Measurements from ENCODE around the gene SGMS2.

The SGMS2 gene

DNA sequence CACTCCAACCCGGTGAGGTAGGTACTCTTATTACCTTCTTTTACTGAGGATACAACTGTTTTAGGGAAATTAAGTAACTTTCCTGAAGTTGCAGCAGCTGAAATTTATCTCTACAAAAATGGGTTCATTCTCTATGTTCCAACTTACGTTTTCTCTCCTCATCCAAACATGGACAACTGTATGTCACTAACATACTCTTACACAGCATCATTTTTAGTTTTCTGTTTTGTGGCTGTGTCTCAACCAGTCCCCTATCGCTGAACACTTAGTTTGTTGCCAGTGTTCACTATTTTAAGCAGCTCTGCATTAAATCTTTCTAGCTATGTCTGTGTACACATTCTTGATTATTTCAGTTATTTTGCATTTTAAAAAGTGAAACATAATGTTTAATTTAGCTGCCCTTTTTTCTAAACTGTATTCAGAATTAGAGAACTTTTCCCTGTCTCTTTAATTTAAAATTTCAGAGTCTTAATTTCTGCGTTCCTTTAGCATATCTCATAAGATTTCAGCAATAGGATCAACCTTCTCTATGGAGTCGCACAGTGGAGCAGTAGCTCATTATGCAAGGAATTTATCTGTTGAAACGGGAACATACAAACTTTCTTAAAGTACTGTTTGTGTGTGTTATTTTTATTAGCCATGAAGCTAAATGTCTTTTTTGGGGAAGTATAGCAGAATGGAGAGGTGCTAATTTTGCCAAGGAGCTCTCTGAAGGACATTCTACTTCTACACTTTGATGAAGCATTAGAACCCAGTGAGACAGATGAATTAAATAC, 3.8 kb downstream of the SGMS2 start:
- DNase-seq (ENCODE audit: extremely low read depth in 1 of 2, low read depth in 1 of 2) = no peak

DNA sequence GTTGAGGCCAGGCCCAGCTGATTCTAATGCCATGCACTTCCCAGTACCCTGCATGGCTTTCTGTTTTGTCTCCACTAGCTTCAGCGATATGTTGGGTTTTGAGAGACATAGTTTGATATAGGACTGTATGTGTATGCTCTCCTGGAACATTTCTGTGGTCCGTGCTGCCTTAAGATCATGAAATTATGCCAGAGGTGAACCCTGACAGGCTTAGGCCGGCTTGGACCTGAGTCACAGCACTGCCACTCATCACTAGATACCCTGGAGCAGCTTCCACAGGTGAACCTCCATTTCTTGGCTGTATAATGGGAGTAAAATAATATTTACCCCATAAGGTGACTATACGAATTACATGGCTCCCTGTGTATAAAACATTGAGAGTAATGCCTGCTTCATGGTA, 6.4 kb downstream of the SGMS2 start:
- no peak for DNase-seq (ENCODE audit: extremely low read depth in 1 of 2, low read depth in 1 of 2)

DNA sequence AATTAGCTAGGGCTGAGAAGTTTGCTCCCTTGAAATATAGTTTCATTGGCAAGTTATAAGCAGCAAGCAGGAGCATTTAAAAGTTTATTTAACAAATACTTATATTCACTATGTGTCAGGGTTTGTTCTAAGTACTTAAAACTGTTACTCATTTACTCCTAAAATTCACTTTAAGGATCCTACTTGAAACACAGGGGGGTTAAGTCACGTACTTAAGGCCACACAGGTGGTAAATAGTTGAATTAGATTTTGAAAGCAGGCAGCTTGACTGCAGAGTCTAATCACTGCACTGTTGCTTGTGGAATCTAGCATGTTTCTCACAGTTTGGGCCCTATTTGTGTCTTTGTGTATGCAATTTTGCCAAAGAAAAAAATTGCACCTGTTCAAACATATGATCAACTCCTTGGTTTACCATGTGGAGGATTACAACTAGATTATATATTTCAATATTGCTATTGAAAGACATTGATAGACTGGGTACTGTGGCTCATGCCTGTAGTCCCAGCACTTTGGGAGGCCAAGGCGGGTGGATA, 7.6 kb downstream of the SGMS2 start:
- DNase-seq (ENCODE audit: extremely low read depth in 1 of 2, low read depth in 1 of 2) = no peak

DNA sequence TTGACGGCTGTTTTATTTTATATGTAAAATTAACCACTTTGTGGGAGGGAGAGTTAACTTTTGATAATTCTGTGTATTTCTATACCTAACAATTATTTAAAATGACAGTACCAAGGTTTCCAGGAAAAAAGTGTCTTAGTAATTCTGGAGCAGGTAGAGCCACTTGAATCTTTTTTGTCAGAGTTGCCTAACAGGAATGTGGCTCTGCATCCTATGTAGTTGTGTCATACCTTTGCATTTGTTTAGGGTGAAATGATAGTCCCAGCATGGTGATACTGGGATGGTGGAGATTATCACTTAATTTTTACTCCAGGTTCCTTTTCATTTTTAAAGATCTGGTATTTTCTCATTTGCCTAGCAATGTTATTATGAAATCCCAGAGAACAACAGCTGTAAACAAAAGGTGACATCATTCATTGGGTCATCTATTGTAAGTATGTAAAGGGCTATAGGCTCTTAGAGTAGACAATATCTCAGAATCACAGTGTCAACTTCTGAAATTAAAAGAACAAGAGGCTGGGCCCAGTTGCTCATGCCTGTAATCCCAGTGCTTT, 9.6 kb downstream of the SGMS2 start:
- DNase-seq (ENCODE audit: extremely low read depth in 1 of 2, low read depth in 1 of 2) = no peak

DNA sequence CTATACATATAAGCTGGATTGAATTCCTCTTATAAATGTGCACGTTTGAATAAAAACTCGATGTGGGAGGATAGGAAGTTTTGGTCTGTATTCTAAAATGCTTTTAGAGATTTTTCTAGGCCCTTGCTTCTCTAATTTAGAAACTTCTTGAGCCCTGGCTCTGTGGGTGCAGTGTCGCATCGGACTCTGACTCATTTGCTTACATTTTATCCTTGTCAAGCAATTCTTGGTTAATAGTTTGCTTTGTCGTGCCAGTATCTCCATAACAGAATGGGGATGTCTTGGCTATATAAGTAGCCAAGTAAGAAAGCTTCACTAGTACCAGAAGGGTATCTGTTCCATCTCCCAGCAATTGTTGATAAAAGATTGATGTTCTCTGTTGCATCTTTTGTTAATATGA, 10.7 kb downstream of the SGMS2 start:
- DNase-seq (ENCODE audit: extremely low read depth in 1 of 2, low read depth in 1 of 2) = no peak

DNA sequence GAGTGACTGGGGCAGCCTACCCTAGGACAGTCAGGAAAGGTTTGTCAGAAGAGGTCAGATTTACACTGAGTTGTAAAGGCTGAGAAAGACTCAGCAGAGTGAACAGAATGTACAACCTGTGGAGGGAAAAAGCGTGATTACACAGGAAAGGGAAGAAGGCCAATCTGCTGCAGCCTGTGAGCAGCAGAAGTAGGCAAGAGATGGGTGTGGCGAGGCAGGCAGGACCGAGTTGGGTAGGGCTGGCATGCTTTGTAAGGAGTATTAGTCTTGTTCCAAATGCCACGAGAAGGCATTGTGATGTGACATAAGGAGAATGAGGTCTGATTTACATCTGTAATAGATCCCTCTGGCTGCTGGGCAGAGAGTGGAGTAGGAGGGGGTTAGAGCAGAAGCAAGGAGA, 12.6 kb downstream of the SGMS2 start:
- no peak for DNase-seq (ENCODE audit: extremely low read depth in 1 of 2, low read depth in 1 of 2)

DNA sequence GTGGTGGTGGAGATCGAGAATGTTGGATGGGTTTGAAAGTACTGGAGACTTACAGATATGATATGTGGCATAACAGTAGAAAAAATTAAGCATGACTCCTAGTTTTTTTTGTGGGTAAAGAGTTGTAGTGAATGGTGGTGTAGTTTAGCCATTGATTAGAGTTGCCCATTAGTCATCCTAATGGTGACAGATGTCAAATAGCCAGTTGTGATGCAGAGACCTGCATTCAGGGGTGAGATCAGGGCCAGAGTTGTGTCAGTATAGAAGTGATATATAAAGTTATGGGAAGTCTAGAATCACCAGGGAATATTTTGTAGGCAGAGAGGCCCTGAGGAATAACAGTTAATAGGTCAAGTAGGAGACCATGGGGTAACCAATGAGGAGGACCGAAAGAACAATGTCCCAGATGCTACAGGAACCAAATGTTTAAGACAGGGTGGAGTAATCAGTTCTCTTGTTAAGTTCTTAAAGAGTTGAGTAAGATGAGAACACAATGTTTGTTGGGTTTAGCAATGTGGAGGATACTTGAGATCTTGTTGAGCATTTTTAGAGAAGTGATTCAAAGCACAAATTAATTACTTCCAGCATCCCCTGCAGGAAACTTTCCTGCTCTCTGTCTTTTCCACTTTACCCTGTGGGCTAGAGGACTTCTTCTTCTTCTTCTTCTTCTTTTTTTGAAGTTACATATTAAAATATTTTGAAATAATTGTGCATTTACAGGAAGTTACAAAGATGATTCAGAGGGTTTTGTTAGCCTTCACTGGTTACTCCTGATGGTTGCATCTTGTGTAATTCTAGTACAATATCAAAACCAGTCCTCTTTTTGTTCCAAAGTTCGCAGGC, 13.3 kb downstream of the SGMS2 start:
- DNase-seq (ENCODE audit: extremely low read depth in 1 of 2, low read depth in 1 of 2) = no peak

DNA sequence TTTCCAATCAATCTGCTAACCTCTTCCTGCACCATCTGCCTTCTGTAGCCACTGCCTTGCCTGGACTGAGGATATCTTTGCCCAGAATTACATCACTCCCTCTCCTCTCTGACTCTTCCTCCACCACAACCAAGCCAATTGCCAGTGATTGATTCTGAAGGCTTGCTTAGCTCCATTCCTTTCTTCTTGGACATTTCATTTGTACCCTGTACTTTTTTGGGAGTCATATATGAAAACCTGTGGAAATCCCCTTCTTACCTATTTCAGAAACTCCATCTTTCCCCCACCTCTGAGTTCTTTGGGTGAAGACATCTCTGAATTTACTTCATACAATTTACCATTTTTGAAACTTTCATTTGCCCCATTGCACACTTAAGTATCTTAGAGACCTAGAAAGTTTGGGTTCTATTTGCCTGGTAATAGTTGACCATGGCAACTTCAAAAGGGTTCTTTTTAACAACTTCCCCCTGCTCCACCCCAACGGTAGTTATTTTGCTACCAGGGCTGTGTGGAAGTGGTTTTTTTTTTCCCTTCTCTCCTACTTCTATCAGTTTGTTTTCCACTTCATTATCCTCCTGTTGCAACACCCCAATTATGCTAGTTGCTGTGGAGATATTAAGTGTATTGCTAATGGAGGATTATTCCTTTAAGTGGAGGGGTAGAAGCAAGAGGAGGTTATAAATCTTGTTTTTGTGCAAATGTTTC, 14.3 kb downstream of the SGMS2 start:
- no peak for DNase-seq (ENCODE audit: extremely low read depth in 1 of 2, low read depth in 1 of 2)

DNA sequence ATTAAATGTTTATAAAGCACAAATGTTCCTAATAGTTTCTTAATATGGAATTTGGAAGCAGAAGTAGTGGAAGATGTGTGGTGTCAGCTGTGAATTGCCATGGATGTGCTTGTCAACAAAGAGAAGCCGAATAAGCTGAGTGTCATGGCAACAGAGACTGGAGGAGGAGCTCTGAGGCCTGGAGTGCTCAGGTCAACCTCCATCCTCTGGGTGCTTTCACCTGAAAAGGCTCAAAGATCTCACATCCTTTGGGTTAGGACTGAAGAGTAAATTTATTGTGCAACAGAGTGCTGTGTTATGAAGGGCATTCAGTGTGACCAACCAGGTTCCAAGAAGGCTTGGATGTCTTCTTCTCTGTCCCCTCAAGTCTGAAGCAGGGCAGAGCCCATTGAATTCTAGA, 18.7 kb downstream of the SGMS2 start:
- no peak for DNase-seq (ENCODE audit: extremely low read depth in 1 of 2, low read depth in 1 of 2)

DNA sequence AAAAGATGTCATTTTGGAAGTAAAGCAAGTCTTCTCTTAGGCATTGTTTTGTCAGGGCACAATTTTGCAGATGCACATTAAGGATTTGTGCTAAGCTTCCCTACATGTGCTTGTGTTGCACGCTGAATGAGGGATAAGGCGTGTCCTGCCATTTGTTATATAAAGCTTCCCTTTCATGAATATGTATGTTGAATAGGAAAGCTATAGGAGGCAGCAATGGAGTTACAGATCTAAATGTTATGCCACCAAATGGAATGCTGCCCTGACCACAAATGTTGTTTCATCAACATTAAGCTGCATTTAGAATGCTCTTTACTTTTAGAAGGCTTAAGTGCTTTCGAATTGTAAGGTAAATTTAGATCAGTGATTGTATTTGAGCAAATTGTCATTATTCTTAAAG, 20.9 kb downstream of the SGMS2 start:
- no peak for DNase-seq (ENCODE audit: extremely low read depth in 1 of 2, low read depth in 1 of 2)

DNA sequence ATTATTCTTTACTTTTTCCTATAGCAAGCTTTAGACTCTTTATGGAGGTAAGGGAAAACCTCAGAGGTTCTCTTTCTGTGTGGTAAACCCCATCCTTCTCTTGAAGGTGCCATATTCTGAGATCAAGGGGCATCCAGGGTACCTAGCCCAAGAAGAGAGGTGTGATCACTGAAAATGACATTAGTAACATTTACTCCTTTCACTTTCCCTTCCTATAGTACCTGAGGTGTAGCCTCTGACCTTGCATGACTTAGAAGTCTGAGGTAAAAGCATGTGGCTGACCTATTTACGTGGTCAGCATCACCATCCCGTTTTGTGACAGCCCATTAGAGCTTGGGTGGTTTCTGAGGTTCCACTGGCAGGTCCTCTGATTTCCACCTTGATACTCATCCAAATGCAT, 25.7 kb downstream of the SGMS2 start:
- DNase-seq (ENCODE audit: extremely low read depth in 1 of 2, low read depth in 1 of 2) = no peak

DNA sequence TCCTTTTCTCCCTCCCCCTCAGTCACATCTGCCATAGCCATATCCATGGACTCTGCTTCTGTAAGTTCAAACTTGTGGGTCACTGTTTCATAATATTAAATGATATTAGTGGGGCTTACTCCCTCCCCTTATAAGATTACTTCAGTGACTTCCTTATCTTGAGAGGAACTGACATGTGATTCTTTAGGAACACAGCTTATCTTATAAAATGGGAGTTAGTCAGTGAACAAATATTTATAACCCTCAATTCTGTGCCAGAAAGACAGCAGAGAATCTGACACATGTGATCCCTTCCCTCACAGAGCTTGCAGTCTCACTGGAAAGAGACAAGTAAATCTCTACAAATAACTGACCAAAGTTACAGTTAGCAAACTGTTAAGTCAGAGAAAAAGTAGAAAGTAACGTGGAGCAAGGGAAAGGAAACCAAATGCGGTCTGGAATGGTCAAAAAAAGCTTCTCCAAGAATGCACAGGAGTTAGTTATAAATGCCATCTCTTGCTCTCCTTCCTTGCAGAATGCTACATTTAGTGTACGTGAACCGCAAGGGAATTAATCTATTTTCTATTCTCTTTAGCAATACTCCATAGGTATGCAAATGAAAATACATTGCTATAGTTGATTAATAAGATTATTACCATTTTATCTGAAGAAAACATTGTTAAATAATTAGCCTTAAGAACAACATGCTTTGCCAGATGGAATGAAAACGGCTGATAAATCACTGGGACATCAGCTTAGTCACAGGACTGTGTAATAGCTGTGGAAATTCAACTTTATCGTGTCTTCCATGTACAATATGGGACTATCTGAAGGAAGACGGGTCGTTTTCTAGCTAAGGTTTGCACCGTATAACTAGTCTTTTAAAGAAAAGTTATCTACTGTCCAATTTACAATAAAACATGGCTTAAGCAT, 29.0 kb downstream of the SGMS2 start:
- no peak for DNase-seq (ENCODE audit: extremely low read depth in 1 of 2, low read depth in 1 of 2)

DNA sequence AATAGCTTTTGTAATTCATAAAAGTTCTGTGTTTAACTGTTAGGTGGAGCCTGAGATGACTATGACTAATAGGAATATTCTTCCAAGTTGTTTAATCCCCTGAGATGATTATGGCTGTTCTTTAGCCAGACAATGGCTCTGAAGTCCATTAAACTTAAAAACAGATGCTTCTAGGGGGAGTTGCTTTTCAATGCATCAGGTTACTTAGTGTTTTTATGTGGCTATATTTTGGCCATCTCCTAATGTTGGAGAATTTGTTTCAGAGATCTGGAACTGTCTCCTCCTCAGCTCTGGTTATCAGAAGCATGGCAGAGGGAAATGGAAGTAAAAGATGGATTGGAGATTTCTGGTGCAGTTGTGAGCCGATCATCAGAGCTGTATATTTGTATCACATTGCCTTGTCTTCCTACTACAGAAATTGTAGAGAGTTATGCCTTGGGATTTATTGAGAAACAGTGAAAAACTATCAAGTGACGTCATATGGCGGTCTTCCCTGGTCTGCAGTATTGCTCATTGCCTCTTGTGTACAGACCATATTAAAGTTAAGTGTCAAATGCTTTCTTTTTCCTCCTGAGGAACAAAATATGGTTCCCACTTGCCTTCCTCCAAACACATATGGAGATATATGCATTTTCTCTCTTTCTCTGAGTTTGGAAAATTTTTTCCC, 29.8 kb downstream of the SGMS2 start:
- no peak for DNase-seq (ENCODE audit: extremely low read depth in 1 of 2, low read depth in 1 of 2)

DNA sequence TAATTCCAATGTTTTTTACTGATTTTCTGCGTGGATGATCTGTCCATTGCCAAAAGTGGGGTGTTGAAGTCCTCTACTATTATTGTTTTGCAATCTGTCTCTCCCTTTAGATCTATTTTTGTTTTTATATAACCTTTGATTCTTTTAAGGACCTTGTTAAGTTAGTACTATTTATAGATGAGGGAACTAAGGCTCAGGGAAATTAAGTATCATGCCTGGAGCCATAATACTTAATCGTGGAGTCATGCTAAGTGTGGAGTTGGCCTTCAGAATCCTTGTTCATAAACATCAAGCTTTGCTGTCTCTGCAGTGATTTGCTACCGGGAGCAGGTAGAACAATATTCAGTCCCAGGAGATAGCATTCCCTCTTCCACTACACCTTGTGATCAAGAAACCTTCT, 31.0 kb downstream of the SGMS2 start:
- no peak for DNase-seq (ENCODE audit: extremely low read depth in 1 of 2, low read depth in 1 of 2)

DNA sequence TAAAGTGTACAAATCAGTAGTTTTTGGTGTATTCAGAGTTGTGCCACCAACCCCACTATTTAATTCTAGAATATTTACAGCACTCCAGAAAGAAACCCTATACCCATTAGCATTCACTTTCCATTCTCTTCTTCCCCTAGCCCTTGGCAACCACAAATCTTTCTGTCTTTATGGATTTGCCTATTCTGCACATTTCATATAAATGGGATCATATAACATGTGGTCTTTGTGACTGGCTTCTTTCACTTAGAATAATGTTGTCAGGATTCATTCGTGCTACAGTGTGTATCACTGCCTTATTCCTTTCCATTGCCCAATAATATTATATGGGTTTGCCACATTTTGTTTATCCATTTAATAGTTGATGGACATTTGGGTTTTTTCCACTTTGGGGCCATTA, 32.2 kb downstream of the SGMS2 start:
- DNase-seq (ENCODE audit: extremely low read depth in 1 of 2, low read depth in 1 of 2) = no peak

DNA sequence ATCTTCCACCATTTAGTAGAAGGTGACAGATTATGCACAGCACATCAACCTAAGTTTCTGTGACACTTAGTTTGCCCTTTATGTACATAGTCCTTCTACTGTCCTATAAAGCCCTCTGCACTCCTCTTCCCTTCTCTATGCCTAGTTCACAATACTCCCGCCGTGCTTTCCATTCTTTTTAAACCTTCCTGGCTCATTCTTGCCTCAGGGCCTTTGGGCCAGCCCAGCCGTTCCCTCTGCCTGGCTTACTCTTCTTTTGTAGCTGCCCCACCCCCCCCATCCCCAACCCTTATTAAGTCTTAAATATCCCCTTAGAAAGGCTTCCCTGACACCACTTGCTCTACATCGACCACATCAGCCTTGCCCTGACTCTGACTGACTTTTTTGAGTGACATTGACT, 33.0 kb downstream of the SGMS2 start:
- no peak for DNase-seq (ENCODE audit: extremely low read depth in 1 of 2, low read depth in 1 of 2)

DNA sequence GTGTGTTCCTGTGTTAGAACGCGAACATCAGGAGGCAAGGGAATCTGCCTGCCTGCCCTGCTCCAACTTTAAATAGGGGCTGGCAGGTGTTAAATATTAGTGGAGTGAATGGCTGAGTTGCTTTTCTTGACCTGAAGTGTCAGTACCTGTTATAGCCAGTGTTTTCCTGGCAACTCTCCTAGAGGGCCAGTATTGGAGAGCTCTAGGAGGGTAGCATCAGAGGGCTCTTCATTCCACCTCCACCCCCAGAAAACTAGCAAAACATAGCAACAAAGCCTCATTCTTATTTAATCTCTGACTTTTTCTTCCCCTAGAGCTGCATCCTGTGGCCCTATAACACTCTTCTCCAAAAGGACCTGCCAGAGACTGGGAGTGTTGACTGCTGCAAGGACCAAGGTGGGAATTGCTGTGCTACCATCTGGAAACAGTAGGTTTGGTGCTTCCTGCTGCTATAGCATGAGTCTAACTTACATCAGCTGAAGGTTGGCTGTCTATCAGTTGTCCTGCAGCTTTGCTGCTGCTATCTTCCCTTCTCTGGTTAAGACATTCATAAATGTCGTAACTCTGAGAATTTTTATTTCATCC, 33.5 kb downstream of the SGMS2 start:
- no peak for DNase-seq (ENCODE audit: extremely low read depth in 1 of 2, low read depth in 1 of 2)

DNA sequence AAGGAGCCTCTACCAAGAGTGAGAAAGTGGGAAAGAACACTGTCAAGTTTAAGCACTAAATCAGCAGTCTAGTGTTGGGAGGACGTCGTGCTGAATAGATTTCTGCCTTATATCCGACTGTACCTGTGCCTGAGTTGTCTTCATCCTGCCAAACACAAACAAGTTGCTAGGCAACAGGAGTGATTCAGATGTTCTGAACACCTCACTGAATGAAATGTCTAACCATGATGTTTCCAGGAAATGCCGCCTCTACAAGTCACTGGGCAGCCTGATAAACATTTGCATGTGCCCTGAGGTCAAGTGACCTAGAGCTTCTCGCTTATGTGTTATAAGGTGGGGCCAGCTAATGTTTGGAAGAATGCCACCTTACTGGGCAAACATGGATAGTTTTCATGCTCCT, 37.9 kb downstream of the SGMS2 start:
- DNase-seq (ENCODE audit: extremely low read depth in 1 of 2, low read depth in 1 of 2) = no peak

DNA sequence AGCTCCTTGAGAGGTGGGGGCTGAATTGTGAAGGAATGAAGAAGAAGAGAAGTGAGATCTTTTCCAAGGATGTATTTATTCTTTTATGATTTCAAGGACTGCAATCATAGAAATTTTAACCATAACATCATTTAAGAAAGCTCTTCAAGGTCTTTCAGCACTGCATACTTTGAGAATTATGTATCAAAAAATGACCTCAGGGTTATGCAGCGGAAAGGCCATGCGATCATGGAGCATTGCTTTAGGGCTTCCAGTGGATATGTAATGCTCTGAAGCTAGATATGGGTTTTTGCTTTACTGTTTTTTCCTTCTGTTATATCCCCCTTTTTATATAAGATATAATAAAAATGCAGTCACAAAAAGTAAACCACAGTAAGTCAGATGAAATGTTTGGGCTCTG, 38.7 kb downstream of the SGMS2 start:
- no peak for DNase-seq (ENCODE audit: extremely low read depth in 1 of 2, low read depth in 1 of 2)

Measured in stimulated activated CD8-positive, alpha-beta memory T cell treated with anti-CD3 and anti-CD28 coated beads, Interleukin-7, amount 100 ng/mL, for 48 hours (primary cell).